Effector CD4-positive, alpha-beta T cell (primary cell): Measurements from ENCODE around the gene MTMR12.

ENCODE experiments used
- DNase-seq: peaks from one replicate; pipeline ENCODE4 v3.0.0-alpha.2; 2020

MTMR12 gene

DNA sequence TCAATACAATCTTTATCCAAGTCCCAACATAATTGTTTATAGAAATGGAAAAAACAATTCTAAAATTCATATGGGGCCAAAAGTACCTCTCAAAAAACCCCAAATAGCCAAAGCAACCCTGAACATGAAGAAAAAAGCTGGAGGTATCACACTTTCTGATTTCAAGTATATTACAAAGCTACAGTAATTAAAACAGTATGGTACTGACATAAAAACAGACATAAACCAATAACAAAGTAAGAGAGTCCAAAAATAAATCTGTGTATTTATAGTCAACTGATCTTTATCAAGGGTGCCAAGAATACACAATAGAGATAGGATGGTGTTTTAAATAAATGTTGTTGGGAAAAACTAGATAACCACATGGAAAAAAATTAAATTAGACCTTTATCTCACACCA is 125.1 kb downstream of the MTMR12 start:
- DNase-seq = no peak

DNA sequence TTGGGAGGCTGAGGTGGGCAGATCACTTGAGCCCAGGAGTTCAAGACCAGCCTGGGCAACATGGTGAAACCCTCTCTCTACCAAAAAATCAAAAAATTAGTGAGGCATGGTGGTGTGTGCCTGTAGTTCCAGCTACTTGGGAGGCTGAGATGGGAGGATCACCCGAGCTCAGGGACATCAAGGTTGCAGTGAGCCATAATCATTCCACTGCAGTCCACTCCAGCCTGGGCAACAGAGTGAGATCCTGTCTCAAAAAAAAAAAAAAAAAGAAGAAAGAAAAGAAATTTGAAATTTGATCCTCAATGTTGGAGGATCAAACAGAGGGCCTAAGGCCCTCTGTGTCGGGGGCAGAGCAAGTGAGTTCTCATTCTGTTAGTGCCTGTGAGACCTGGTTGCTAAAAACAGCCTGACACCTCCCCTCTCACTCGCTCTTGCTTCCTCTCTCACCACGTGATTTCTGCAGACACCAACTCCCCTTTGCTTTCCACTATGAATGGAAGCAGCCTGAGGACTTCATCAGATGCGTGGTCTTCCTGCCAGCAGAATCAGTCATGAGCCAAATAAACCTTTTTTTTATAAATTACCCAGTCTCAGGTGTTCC is 130.2 kb downstream of the MTMR12 start:
- no peak for DNase-seq
